Smooth muscle cell (in vitro differentiated cells): ENCODE data around the gene FAM120A. TPM values are rescaled to one million over a fixed set of nuclear protein-coding genes. Genes with fewer than 3 reads are reported as not detected.

Source experiments
- DNase-seq: peaks from one replicate; lab custom pipeline; 2025; ENCODE audit not compliant: unreplicated experiment; lab: John Stamatoyannopoulos, UW
- H2AFZ ChIP-seq: fragments of 200-600 bp; sonication (generic); 2 replicates; pipeline ENCODE4 v1.6.0; 2016; ENCODE audit warnings: antibody characterized with exemption, low read depth, mild to moderate bottlenecking
- H3F3A ChIP-seq: fragments of 200-600 bp; sonication (generic); 2 replicates; pipeline ENCODE4 v1.6.0; 2017; ENCODE audit warnings: antibody characterized with exemption, low read depth
- H3K27ac ChIP-seq: fragments of 200-600 bp; sonication (generic); 2 replicates; pipeline ENCODE4 v1.5.1; 2016; ENCODE audit warnings: low read depth, mild to moderate bottlenecking
- H3K27me3 ChIP-seq: fragments of 200-600 bp; sonication (generic); 2 replicates; pipeline ENCODE4 v1.6.1; 2016; ENCODE audit warnings: low read depth, mild to moderate bottlenecking
- H3K36me3 ChIP-seq: fragments of 200-600 bp; sonication (generic); 2 replicates; pipeline ENCODE4 v1.5.1; 2016; ENCODE audit warnings: low read depth
- H3K4me1 ChIP-seq: fragments of 200-600 bp; sonication (generic); 2 replicates; pipeline ENCODE4 v1.5.1; 2016; ENCODE audit warnings: low read depth
- H3K4me2 ChIP-seq: fragments of 200-600 bp; sonication (generic); 2 replicates; pipeline ENCODE4 v1.6.0; 2016; ENCODE audit warnings: mild to moderate bottlenecking
- H3K4me3 ChIP-seq: fragments of 200-600 bp; sonication (generic); 2 replicates; pipeline ENCODE4 v1.5.1; 2016; ENCODE audit warnings: mild to moderate bottlenecking
- H3K79me2 ChIP-seq: fragments of 200-600 bp; sonication (generic); 2 replicates; pipeline ENCODE4 v1.6.0; 2016; ENCODE audit warnings: low read depth, mild to moderate bottlenecking
- H3K9ac ChIP-seq: fragments of 200-600 bp; sonication (generic); 2 replicates; pipeline ENCODE4 v1.6.0; 2016; ENCODE audit warnings: low read depth
- H3K9me3 ChIP-seq: fragments of 200-600 bp; sonication (generic); replicated peaks from 2 replicates; pipeline ENCODE4 v1.5.1; 2016; ENCODE audit warnings: low read depth
- H4K20me1 ChIP-seq: fragments of 200-600 bp; sonication (generic); 2 replicates; pipeline ENCODE4 v1.6.0; 2016; ENCODE audit warnings: low read depth
- WGBS: methylation state at CpG from one replicate; pipeline ENCODE4 v1.1.7; 2016; ENCODE audit warnings: low lambda C conversion rate; 5-methylcytosine and 5-hydroxymethylcytosine counted together
- polyA plus RNA-seq: library from polyadenylated mRNA; unstranded; fragments of >200 nt; fragmentation: Nextera tagmentation; extraction: Ambion mirVana; gene quantifications from 2 replicates; pipeline ENCODE4 v1.2.1, GENCODE V29; 2016
- total RNA-seq: library from RNA; depleted of rRNA; stranded (reverse); fragments of >200 nt; gene quantifications from 2 replicates; pipeline ENCODE4 v1.2.3, GENCODE V29; 2014
- TF ChIP-seq, protein P1 (sequence below): fragments of 200-600 bp; sonication (generic); IDR thresholded peaks from 2 replicates; pipeline ENCODE4 v1.5.1; 2017; ENCODE audit warnings: borderline replicate concordance, mild to moderate bottlenecking, antibody characterized with exemption; ENCODE audit not compliant: insufficient read depth, poor library complexity, severe bottlenecking

The FAM120A gene
- total and polyA plus RNA-seq, 2 experiments from 2014 or later: 14.4 to 47.2 TPM

DNA sequence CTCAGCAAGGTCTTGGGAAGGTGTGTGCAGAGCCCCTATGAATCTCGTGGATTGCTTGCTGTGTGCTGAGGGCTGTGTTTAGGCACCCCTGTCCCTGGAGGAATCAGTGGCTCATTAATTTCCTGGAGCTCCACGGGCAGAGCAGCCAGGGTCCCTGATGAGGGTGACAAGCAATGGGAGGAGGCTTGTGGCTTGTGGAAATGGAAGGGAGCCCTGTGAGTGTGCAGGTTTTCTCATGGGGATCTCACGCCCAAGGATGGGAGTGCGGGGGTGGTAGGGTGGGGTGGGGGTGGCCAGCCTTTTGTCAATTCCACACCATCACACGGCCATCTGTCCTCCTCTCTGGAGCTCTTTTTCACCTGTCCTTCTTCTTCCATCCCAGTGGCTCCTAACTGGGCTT is 150.2 kb downstream of the FAM120A start:
- H3K4me1 ChIP-seq: no peaks in the 10 kb centered on the region
- 88% methylated on average over 5 of the region's 5 CpGs for WGBS
- peaks cover 88% of the 10 kb centered on the region for H4K20me1 ChIP-seq
- no peak overlapping the region for H3K9ac ChIP-seq
- H3F3A ChIP-seq: no peaks in the 10 kb centered on the region
- H3K36me3 ChIP-seq: no peaks in the 10 kb centered on the region
- no peak for DNase-seq
- no peak overlapping the region for H3K27ac ChIP-seq
- no peaks in the 10 kb centered on the region for H3K27me3 ChIP-seq
- no peak overlapping the region for H3K4me2 ChIP-seq
- peaks cover 72% of the 10 kb centered on the region for H3K79me2 ChIP-seq
- no peak overlapping the region for H3K4me3 ChIP-seq
- TF ChIP-seq, protein P1, sequence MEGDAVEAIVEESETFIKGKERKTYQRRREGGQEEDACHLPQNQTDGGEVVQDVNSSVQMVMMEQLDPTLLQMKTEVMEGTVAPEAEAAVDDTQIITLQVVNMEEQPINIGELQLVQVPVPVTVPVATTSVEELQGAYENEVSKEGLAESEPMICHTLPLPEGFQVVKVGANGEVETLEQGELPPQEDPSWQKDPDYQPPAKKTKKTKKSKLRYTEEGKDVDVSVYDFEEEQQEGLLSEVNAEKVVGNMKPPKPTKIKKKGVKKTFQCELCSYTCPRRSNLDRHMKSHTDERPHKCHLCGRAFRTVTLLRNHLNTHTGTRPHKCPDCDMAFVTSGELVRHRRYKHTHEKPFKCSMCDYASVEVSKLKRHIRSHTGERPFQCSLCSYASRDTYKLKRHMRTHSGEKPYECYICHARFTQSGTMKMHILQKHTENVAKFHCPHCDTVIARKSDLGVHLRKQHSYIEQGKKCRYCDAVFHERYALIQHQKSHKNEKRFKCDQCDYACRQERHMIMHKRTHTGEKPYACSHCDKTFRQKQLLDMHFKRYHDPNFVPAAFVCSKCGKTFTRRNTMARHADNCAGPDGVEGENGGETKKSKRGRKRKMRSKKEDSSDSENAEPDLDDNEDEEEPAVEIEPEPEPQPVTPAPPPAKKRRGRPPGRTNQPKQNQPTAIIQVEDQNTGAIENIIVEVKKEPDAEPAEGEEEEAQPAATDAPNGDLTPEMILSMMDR: no peak
- no peaks in the 10 kb centered on the region for H3K9me3 ChIP-seq
- H2AFZ ChIP-seq: no peak overlapping the region

DNA sequence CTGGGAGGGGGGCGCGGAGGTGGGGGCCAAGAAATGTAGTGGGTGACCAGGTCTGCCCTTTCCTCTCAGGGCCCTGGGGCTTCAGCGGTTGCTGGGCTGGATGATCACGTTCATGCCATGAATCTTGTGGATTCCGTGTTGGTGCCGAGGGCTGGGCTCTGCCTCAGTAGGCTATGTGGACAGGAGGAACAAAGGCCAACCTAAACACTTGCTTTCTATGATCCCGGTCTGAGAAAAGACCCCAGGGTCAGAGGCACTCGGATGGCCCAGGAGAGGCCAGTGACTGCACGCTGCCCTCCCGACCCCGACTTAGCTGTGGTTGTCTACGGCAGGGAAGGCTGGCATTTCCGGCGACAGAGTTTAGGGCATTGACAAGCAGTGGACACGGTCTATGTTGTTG is 151.5 kb downstream of the FAM120A start:
- Histone ChIP-seq H2AFZ (no peak overlapping the region), H4K20me1 (peaks cover 86% of the 10 kb centered on the region)
- no peak for DNase-seq

DNA sequence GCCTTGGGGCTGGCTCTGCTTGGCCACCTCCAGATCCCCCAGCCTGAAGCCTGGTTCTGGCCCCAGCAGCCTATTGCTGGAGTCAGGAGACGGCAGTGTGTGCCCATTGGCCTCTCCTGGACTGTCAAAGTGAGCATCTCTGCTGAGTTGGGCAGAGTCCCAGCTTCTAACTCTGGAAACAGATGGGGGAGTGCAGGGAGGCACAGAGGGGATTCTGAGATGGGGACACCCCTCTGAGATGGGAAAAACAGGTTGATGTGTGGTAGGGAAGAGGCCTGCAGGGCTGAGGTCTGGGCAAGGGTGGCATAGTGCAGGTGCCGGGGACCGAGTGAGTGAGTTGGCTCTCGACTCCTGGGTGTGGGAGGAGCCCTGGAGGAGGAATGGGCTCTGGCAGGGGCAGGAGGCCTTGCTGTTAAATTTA is 152.4 kb downstream of the FAM120A start:
- WGBS: 95% methylated on average over 4 of the region's 4 CpGs

More for the DNA sequence above, 151.5 kb downstream of the FAM120A start:
- TF ChIP-seq, protein P1: no peak
- H3K79me2 ChIP-seq: peaks cover 77% of the 10 kb centered on the region
- no peaks in the 10 kb centered on the region for H3K36me3 ChIP-seq
- no peak overlapping the region for H3K4me3 ChIP-seq
- no peak overlapping the region for H3K4me2 ChIP-seq
- H3K27ac ChIP-seq: no peak overlapping the region
- H3K9me3 ChIP-seq: no peaks in the 10 kb centered on the region
- H3K27me3 ChIP-seq: no peaks in the 10 kb centered on the region
- WGBS: 99% methylated on average over 15 of the region's 15 CpGs
- no peaks in the 10 kb centered on the region for H3F3A ChIP-seq
- no peak overlapping the region for H3K9ac ChIP-seq
- H3K4me1 ChIP-seq: no peaks in the 10 kb centered on the region

DNA sequence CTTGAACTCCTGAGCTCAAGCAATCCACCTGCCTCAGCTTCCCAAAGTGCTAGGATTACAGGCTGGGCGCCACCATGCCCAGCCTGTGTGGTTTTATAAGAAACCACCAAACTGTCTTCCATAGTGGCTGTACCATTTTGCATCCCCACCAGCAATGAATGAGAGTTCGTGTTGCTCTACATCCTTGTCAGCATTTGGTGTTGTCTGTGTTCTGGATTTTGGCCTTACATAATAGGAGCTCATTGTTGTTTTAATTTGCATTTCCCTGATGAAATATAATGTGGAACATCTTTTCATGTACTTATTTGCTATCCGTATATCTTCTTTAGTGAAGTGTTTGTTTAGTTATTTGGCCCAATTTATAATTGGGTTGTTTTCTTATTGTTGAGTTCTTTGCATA is 154.7 kb downstream of the FAM120A start:
- Histone ChIP-seq H3K4me2 (no peak overlapping the region), H3K36me3 (no peaks in the 10 kb centered on the region), H3K27ac (no peak overlapping the region), H4K20me1 (peaks cover 78% of the 10 kb centered on the region), H3K9me3 (peaks cover 12% of the 10 kb centered on the region), H3K79me2 (peaks cover 98% of the 10 kb centered on the region), H3K4me1 (no peaks in the 10 kb centered on the region), H3K4me3 (no peak overlapping the region), H2AFZ (no peak overlapping the region), H3F3A (no peaks in the 10 kb centered on the region), H3K27me3 (no peaks in the 10 kb centered on the region), H3K9ac (no peak overlapping the region)
- TF ChIP-seq, protein P1: no peak
- no peak for DNase-seq
- WGBS: 78% methylated on average over 3 of the region's 3 CpGs

More for the DNA sequence above, 152.4 kb downstream of the FAM120A start:
- TF ChIP-seq, protein P1: no peak
- no peak overlapping the region for H2AFZ ChIP-seq
- no peak overlapping the region for H3K9ac ChIP-seq
- H4K20me1 ChIP-seq: peaks cover 86% of the 10 kb centered on the region
- no peak overlapping the region for H3K4me2 ChIP-seq
- no peaks in the 10 kb centered on the region for H3F3A ChIP-seq
- no peaks in the 10 kb centered on the region for H3K36me3 ChIP-seq
- H3K27me3 ChIP-seq: no peaks in the 10 kb centered on the region
- H3K9me3 ChIP-seq: no peaks in the 10 kb centered on the region
- H3K4me3 ChIP-seq: no peak overlapping the region
- H3K4me1 ChIP-seq: no peaks in the 10 kb centered on the region
- no peak for DNase-seq
- H3K79me2 ChIP-seq: peaks cover 85% of the 10 kb centered on the region
- H3K27ac ChIP-seq: no peak overlapping the region
